ENCODE results near the gene MTCH1.
A peak's percentile ranks its signal among the peaks of the same experiment; 100 is the strongest.

The MTCH1 gene

GRCh38 chr6:36964908-36965307 is 21.1 kb downstream of the MTCH1 start:
- Histone ChIP-seq H3K36me3 (peaks cover 31 to 41% (median 39%) of the 10 kb centered on the region in 11 experiments), H3K4me1 (peaks cover 21 to 60% (median 44%) of the 10 kb centered on the region in 10 experiments), H3K4me2 (peak overlapping the region in 10 of 11 experiments; percentile 7 to 94 (median 91); a peak in 20 of 22 replicates), H3K4me3 (no peak overlapping the region), H3K9me3 (replicated peaks in 1 of 11) (no peaks in the 10 kb centered on the region), H3K9ac (peak overlapping the region; percentile 13 to 59 (median 41); a peak in 12 of 22 replicates), H4K20me1 (peaks cover 5 to 56% (median 18%) of the 10 kb centered on the region in 11 experiments; a peak in 18 of 22 replicates), H3K27ac (peak overlapping the region in 10 of 11 experiments; percentile 38 to 78 (median 73); a peak in 20 of 22 replicates), H3K27me3 (no peaks in the 10 kb centered on the region)
- TF ChIP-seq Cebpa-rat (IDR thresholded peaks at IDR 0.05): no peak

GRCh38 chr6:36964349-36964748 is 21.6 kb downstream of the MTCH1 start:
- no peaks in the 10 kb centered on the region for H3K9me3 ChIP-seq (replicated peaks in 1 of 11)
- H3K36me3 ChIP-seq: peaks cover 26 to 35% (median 33%) of the 10 kb centered on the region in 11 experiments
- no peak for TF ChIP-seq Cebpa-rat (IDR thresholded peaks at IDR 0.05)
- H3K9ac ChIP-seq: peak overlapping the region; percentile 13 to 59 (median 41); a peak in 14 of 22 replicates
- peak overlapping the region in 9 of 11 experiments; percentile 69 to 78 (median 74); a peak in 19 of 22 replicates for H3K27ac ChIP-seq
- H3K4me2 ChIP-seq: peak overlapping the region; percentile 7 to 94 (median 91); a peak in 20 of 22 replicates
- H4K20me1 ChIP-seq: peaks cover 5 to 51% (median 16%) of the 10 kb centered on the region in 11 experiments; a peak in 16 of 22 replicates
- no peak overlapping the region for H3K4me3 ChIP-seq
- H3K27me3 ChIP-seq: no peaks in the 10 kb centered on the region
- H3K4me1 ChIP-seq: peaks cover 21 to 64% (median 45%) of the 10 kb centered on the region in 10 experiments

- peaks cover 19 to 29% (median 26%) of the 10 kb centered on the region in 11 experiments for H3K36me3 ChIP-seq
- peaks cover 21 to 64% (median 45%) of the 10 kb centered on the region in 10 experiments for H3K4me1 ChIP-seq
- H3K9ac ChIP-seq: peak overlapping the region in 10 of 11 experiments; percentile 15 to 59 (median 42); a peak in 15 of 22 replicates
- no peak for TF ChIP-seq Cebpa-rat (IDR thresholded peaks at IDR 0.05)
- no peaks in the 10 kb centered on the region for H3K27me3 ChIP-seq
- H3K27ac ChIP-seq: peak overlapping the region; percentile 3 to 78 (median 72); a peak in 21 of 22 replicates
- H4K20me1 ChIP-seq: peaks cover 5 to 44% (median 13%) of the 10 kb centered on the region in 11 experiments; a peak in 14 of 22 replicates
- peak overlapping the region in 1 of 10 experiments; percentile 17; a peak in 1 of 20 replicates for H3K4me3 ChIP-seq
- no peaks in the 10 kb centered on the region for H3K9me3 ChIP-seq (replicated peaks in 1 of 11)
- peak overlapping the region; percentile 46 to 94 (median 91) for H3K4me2 ChIP-seq
These were observed 22.3 kb downstream of the MTCH1 start for GRCh38 chr6:36963451-36964290.

- Histone ChIP-seq H3K4me1 (peaks cover 21 to 68% (median 47%) of the 10 kb centered on the region in 10 experiments), H3K4me2 (peak overlapping the region; percentile 46 to 94 (median 91); a peak in 21 of 22 replicates), H3K27me3 (no peaks in the 10 kb centered on the region), H4K20me1 (peaks cover 0 to 36% (median 7%) of the 10 kb centered on the region in 11 experiments; a peak in 12 of 22 replicates), H3K4me3 (0 out of 20 replicates have a peak overlapping the region, but pooled peaks of 1 of the 10 experiments have one; percentile 17), H3K9ac (peak overlapping the region in 6 of 11 experiments; percentile 19 to 59 (median 41); a peak in 6 of 22 replicates), H3K27ac (peak overlapping the region in 10 of 11 experiments; percentile 49 to 78 (median 73); a peak in 17 of 22 replicates), H3K36me3 (peaks cover 11 to 21% (median 18%) of the 10 kb centered on the region in 11 experiments), H3K9me3 (replicated peaks in 1 of 11) (no peaks in the 10 kb centered on the region)
- peak; percentile 62 to 96 (median 91) for TF ChIP-seq Cebpa-rat (IDR thresholded peaks at IDR 0.05)
These were observed 23.1 kb downstream of the MTCH1 start for GRCh38 chr6:36962874-36963273.

GRCh38 chr6:36961441-36962435 is 24.3 kb downstream of the MTCH1 start:
- Histone ChIP-seq H3K4me1 (peaks cover 21 to 67% (median 50%) of the 10 kb centered on the region in 10 experiments), H3K9ac (no peak overlapping the region), H4K20me1 (peaks cover 0 to 25% (median 5%) of the 10 kb centered on the region in 11 experiments; a peak in 8 of 22 replicates), H3K4me2 (peak overlapping the region in 5 of 11 experiments; percentile 2 to 94 (median 91); a peak in 3 of 22 replicates), H3K4me3 (no peak overlapping the region), H3K27me3 (no peaks in the 10 kb centered on the region), H3K27ac (peak overlapping the region in 2 of 11 experiments; percentile 75; a peak in 2 of 22 replicates), H3K36me3 (peaks cover 0 to 9% (median 7%) of the 10 kb centered on the region in 11 experiments; a peak in 15 of 22 replicates), H3K9me3 (replicated peaks in 1 of 11) (no peaks in the 10 kb centered on the region)
- TF ChIP-seq Cebpa-rat (IDR thresholded peaks at IDR 0.05): no peak

- Histone ChIP-seq H3K27ac (no peak overlapping the region), H3K27me3 (no peaks in the 10 kb centered on the region), H3K36me3 (no peaks in the 10 kb centered on the region), H3K4me2 (peak overlapping the region in 1 of 11 experiments; percentile 21; a peak in 2 of 22 replicates), H3K9ac (no peak overlapping the region), H3K4me3 (no peak overlapping the region), H4K20me1 (peaks cover 0 to 14% (median 4%) of the 10 kb centered on the region in 11 experiments; a peak in 8 of 22 replicates), H3K4me1 (peaks cover 33 to 77% (median 63%) of the 10 kb centered on the region in 10 experiments), H3K9me3 (replicated peaks in 1 of 11) (no peaks in the 10 kb centered on the region)
- no peak for TF ChIP-seq Cebpa-rat (IDR thresholded peaks at IDR 0.05)
These were observed 26.3 kb downstream of the MTCH1 start for GRCh38 chr6:36959555-36960250.

- Histone ChIP-seq H3K4me2 (no peak overlapping the region), H3K36me3 (no peaks in the 10 kb centered on the region), H3K4me1 (peaks cover 33 to 77% (median 63%) of the 10 kb centered on the region in 10 experiments), H3K9ac (no peak overlapping the region), H3K27ac (no peak overlapping the region), H3K27me3 (no peaks in the 10 kb centered on the region), H3K9me3 (replicated peaks in 1 of 11) (no peaks in the 10 kb centered on the region), H4K20me1 (peaks cover 0 to 10% (median 6%) of the 10 kb centered on the region in 11 experiments; a peak in 8 of 22 replicates), H3K4me3 (no peak overlapping the region)
- TF ChIP-seq Cebpa-rat (IDR thresholded peaks at IDR 0.05): no peak
These were observed 27.0 kb downstream of the MTCH1 start for GRCh38 chr6:36958775-36959554.

Data from BLaER1 treated with 17β-estradiol and CSF1 and Interleukin-3, amounts not matched to agents 10 nM and 100 nM (cell line).